ENCODE results near the gene B9D1. TPM values are rescaled to one million over a fixed set of nuclear protein-coding genes. Genes with fewer than 3 reads are reported as not detected.

The B9D1 gene
- total and polyA plus RNA-seq, 3 donors from 2014 or later: 42.1 to 132 (median 59.9) TPM

- DNase-seq: peak; percentile 50
- TF ChIP-seq POLR2A (IDR thresholded peaks at IDR 0.05) (no peak), CTCF (IDR thresholded peaks at IDR 0.05) (peak; percentile 33 to 54 (median 47))
- H3K9me3 ChIP-seq: no peaks in the 10 kb centered on the region
- intact Hi-C loops (cut with DNase I; ENCODE audit: low total_unique reads): no loop called here
- no peaks in the 10 kb centered on the region for H3K27me3 ChIP-seq
- H3K27ac ChIP-seq: no peak overlapping the region
- H3K36me3 ChIP-seq (ENCODE audit: low read depth, missing control alignments): no peaks in the 10 kb centered on the region
- no peaks in the 10 kb centered on the region for H3K4me1 ChIP-seq
- no peak overlapping the region for H3K4me3 ChIP-seq
- 83 to 86% methylated on average over 4 to 7 of the region's 7 CpGs for WGBS, 2 donors
Measured at GRCh38 chr17:19338031-19338990, 24.2 kb downstream of the B9D1 start.

- H3K27ac ChIP-seq: no peak overlapping the region
- H3K27me3 ChIP-seq: no peaks in the 10 kb centered on the region
- TF ChIP-seq POLR2A (IDR thresholded peaks at IDR 0.05) (no peak), CTCF (IDR thresholded peaks at IDR 0.05) (no peak)
- 86 to 88% methylated on average over 2 of the region's 2 CpGs for WGBS, 2 donors
- no peaks in the 10 kb centered on the region for H3K4me1 ChIP-seq
- H3K9me3 ChIP-seq: no peaks in the 10 kb centered on the region
- intact Hi-C loops (cut with DNase I; ENCODE audit: low total_unique reads): no loop called here
- H3K4me3 ChIP-seq: no peak overlapping the region
- DNase-seq: no peak
- H3K36me3 ChIP-seq (ENCODE audit: low read depth, missing control alignments): no peaks in the 10 kb centered on the region
Measured at GRCh38 chr17:19337712-19338023, 24.9 kb downstream of the B9D1 start.

GRCh38 chr17:19336938-19337711 lies 25.4 kb downstream of the B9D1 start:
- WGBS, 2 donors: 71 to 77% methylated on average over 17 to 21 of the region's 21 CpGs
- no peak for TF ChIP-seq POLR2A (IDR thresholded peaks at IDR 0.05)
- no peak for TF ChIP-seq CTCF (IDR thresholded peaks at IDR 0.05)
- H3K27ac ChIP-seq: no peak overlapping the region
- H3K36me3 ChIP-seq (ENCODE audit: low read depth, missing control alignments): no peaks in the 10 kb centered on the region
- intact Hi-C loops (cut with DNase I; ENCODE audit: low total_unique reads): no loop called here
- no peaks in the 10 kb centered on the region for H3K9me3 ChIP-seq
- DNase-seq: no peak
- H3K4me1 ChIP-seq: no peaks in the 10 kb centered on the region
- no peak overlapping the region for H3K4me3 ChIP-seq
- no peaks in the 10 kb centered on the region for H3K27me3 ChIP-seq

- no peak for DNase-seq
- 85 to 88% methylated on average over 7 to 18 of the region's 18 CpGs for WGBS, 2 donors
- H3K9me3 ChIP-seq: no peaks in the 10 kb centered on the region
- no peaks in the 10 kb centered on the region for H3K4me1 ChIP-seq
- TF ChIP-seq POLR2A (IDR thresholded peaks at IDR 0.05) (no peak), CTCF (IDR thresholded peaks at IDR 0.05) (no peak)
- H3K27me3 ChIP-seq: no peaks in the 10 kb centered on the region
- H3K36me3 ChIP-seq (ENCODE audit: low read depth, missing control alignments): no peaks in the 10 kb centered on the region
- H3K27ac ChIP-seq: no peak overlapping the region
- no peak overlapping the region for H3K4me3 ChIP-seq
- intact Hi-C loops (cut with DNase I; ENCODE audit: low total_unique reads): no loop called here
Measured at GRCh38 chr17:19335951-19336631, 26.4 kb downstream of the B9D1 start.

Data from testis (tissue), 3 donors.